CD14-positive monocyte (primary cell): ENCODE measurements around the gene ARSK. TPM values are rescaled to one million over a fixed set of nuclear protein-coding genes. Genes with fewer than 3 reads are reported as not detected.
"Not testable (repeated sequence)": the region's sequence is repeated elsewhere in the genome, so short reads cannot be mapped to it uniquely, and the experiment has no call there.

Experiments used
- DNase-seq, 3 donors: peaks; one replicate each; pipeline ENCODE4 v3.0.0-alpha.2; 2011 to 2022
- H2AFZ ChIP-seq: 2 replicates; pipeline ENCODE4 v1.6.0; 2012; ENCODE audit warnings: mild to moderate bottlenecking, low read depth, low read length, inconsistent platforms; ENCODE audit not compliant: insufficient read depth, poor library complexity, severe bottlenecking
- H3K27ac ChIP-seq, 2 donors: 1 replicate in 1 of 2; 2 replicates in 1 of 2; pipeline ENCODE4 v1.5.1; 2012 to 2013; ENCODE audit warnings: low read length in 2 of 2, control low read depth in 1 of 2, inconsistent platforms in 1 of 2, low read depth in 1 of 2, mild to moderate bottlenecking in 1 of 2
- H3K27me3 ChIP-seq, 2 donors: one replicate each; pipeline versions ENCODE4 v1.6.0 to v1.6.1; 2011 to 2013; ENCODE audit warnings: low read length in 2 of 2; ENCODE audit not compliant: control insufficient read depth in 2 of 2, insufficient read depth in 2 of 2
- H3K36me3 ChIP-seq, 2 donors: replicated peaks in 1 of 2; 1 replicate in 1 of 2; 2 replicates in 1 of 2; pipeline versions ENCODE4 v1.5.1 to v1.6.1; 2012 to 2013; ENCODE audit warnings: low read length in 2 of 2, control low read depth in 1 of 2, inconsistent platforms in 1 of 2, mild to moderate bottlenecking in 1 of 2; ENCODE audit not compliant: insufficient read depth in 2 of 2, control insufficient read depth in 1 of 2
- H3K4me1 ChIP-seq, 2 donors: 1 replicate in 1 of 2; 2 replicates in 1 of 2; pipeline versions ENCODE4 v1.5.1 to v1.6.1; 2012 to 2013; ENCODE audit warnings: low read length in 2 of 2, control low read depth in 1 of 2, inconsistent platforms in 1 of 2, mild to moderate bottlenecking in 1 of 2, moderate library complexity in 1 of 2; ENCODE audit not compliant: insufficient read depth in 2 of 2, control insufficient read depth in 1 of 2
- H3K4me2 ChIP-seq: replicated peaks from 2 replicates; pipeline ENCODE3; 2012; ENCODE audit warnings: low read length, moderate library complexity, mild to moderate bottlenecking; ENCODE audit not compliant: poor library complexity, severe bottlenecking; ENCODE audit errors: extremely low read depth
- H3K4me3 ChIP-seq, 3 experiments: fragments of 200-600 bp in 1 of 3; sonication (generic) in 1 of 3; replicated peaks in 1 of 3; 1 replicate in 2 of 3; 2 replicates in 1 of 3; pipeline ENCODE4 v1.5.1; 2011 to 2013; ENCODE audit warnings: low read length in 3 of 3, mild to moderate bottlenecking in 3 of 3, control low read depth in 2 of 3, low read depth in 2 of 3, inconsistent platforms in 1 of 3, moderate library complexity in 1 of 3
- H3K79me2 ChIP-seq: 2 replicates; pipeline ENCODE4 v1.6.0; 2012; ENCODE audit warnings: mild to moderate bottlenecking, control low read depth, inconsistent platforms, low read length, moderate library complexity; ENCODE audit not compliant: insufficient read depth
- H3K9ac ChIP-seq: 2 replicates; pipeline ENCODE4 v1.6.0; 2017; ENCODE audit warnings: low read length, mild to moderate bottlenecking; ENCODE audit not compliant: insufficient read depth, poor library complexity, severe bottlenecking
- H3K9me3 ChIP-seq, 2 donors: replicated peaks in 1 of 2; 1 replicate in 1 of 2; 2 replicates in 1 of 2; pipeline versions ENCODE4 v1.5.1 to v1.6.1; 2012 to 2013; ENCODE audit warnings: low read length in 2 of 2, control low read depth in 1 of 2; ENCODE audit not compliant: control insufficient read depth in 1 of 2, insufficient read depth in 1 of 2
- H4K20me1 ChIP-seq: 2 replicates; pipeline ENCODE4 v1.6.0; 2012; ENCODE audit warnings: mild to moderate bottlenecking, low read length, control low read depth, moderate library complexity; ENCODE audit not compliant: insufficient read depth
- H3K27ac Mint-ChIP-seq, 7 donors: one replicate each; pipeline ENCODE4 v1.8.0; 2020; ENCODE audit warnings: mild to moderate bottlenecking in 7 of 7, mixed read lengths in 7 of 7, moderate library complexity in 6 of 7, inconsistent platforms in 2 of 7
- H3K27me3 Mint-ChIP-seq, 3 donors: one replicate each; pipeline ENCODE4 v1.8.0; 2021 to 2022; ENCODE audit warnings: low read depth in 3 of 3, mild to moderate bottlenecking in 3 of 3, mixed read lengths in 3 of 3, moderate library complexity in 3 of 3, inconsistent platforms in 1 of 3
- H3K36me3 Mint-ChIP-seq, 2 donors: one replicate each; pipeline ENCODE4 v1.8.0; 2020; ENCODE audit warnings: mixed read lengths in 2 of 2, inconsistent platforms in 1 of 2, mild to moderate bottlenecking in 1 of 2
- H3K4me1 Mint-ChIP-seq: one replicate; pipeline ENCODE4 v1.8.0; 2020; ENCODE audit warnings: mild to moderate bottlenecking, mixed read lengths
- H3K4me3 Mint-ChIP-seq, 2 donors: one replicate each; pipeline ENCODE4 v1.8.0; 2020; ENCODE audit warnings: mild to moderate bottlenecking in 2 of 2, mixed read lengths in 2 of 2, moderate library complexity in 1 of 2
- H3K9me3 Mint-ChIP-seq, 7 donors: one replicate each; pipeline ENCODE4 v1.8.0; 2020 to 2022; ENCODE audit warnings: mixed read lengths in 7 of 7, mild to moderate bottlenecking in 6 of 7, moderate library complexity in 6 of 7, inconsistent platforms in 2 of 7
- WGBS: methylation state at CpG from one replicate; pipeline ENCODE4 v1.1.5; 2013; ENCODE audit warnings: missing lambda C conversion rate; ENCODE audit not compliant: insufficient coverage; 5-methylcytosine and 5-hydroxymethylcytosine counted together
- intact Hi-C, 2 donors: fragments of 100-400 bp; cut with micrococcal nuclease; formaldehyde crosslinking; loops; one replicate each; pipeline versions ENCODE4 v1.15.0 to v1.15.1; 2023
- polyA plus RNA-seq, 3 donors: library from polyadenylated mRNA; depleted of rRNA in 1 of 3; unstranded in 2 of 3; stranded (reverse) in 1 of 3; fragments of 300-500 nt in 2 of 3; fragments of >200 nt in 1 of 3; fragmentation: Illumina TruSeq in 2 of 3; gene quantifications; 1 replicate in 2 of 3; 2 replicates in 1 of 3; pipeline ENCODE4 v1.2.3, GENCODE V29; 2012 to 2021
- TF ChIP-seq, protein P1 (sequence below): fragments of 200-600 bp; IDR thresholded peaks from one replicate; pipeline ENCODE4 v1.8.0; 2022; ENCODE audit warnings: antibody characterized with exemption, mild to moderate bottlenecking

Gene ARSK
- polyA plus RNA-seq, 3 donors = 0.67 to 1.3 (median 1.3) TPM

GRCh38 chr5:95631255-95631958, 76.5 kb downstream of the ARSK start:
- peaks cover 0 to 3% of the 10 kb centered on the region in 2 donors for H3K9me3 ChIP-seq
- peak overlapping the region; percentile 38 for H2AFZ ChIP-seq
- Mint-ChIP-seq H3K27ac (no peak overlapping the region), H3K4me3 (no peak overlapping the region), H3K9me3 (peaks cover 0 to 9% (median 5%) of the 10 kb centered on the region in 7 donors), H3K27me3 (peaks cover 2 to 4% (median 2%) of the 10 kb centered on the region in 3 donors), H3K4me1 (peaks cover 14% of the 10 kb centered on the region), H3K36me3 (no peaks in the 10 kb centered on the region)
- H3K9ac ChIP-seq = no peak overlapping the region
- peak in 1 of 3 donors; percentile 56 for DNase-seq
- no peak overlapping the region for H3K27ac ChIP-seq
- peaks cover 0 to 7% of the 10 kb centered on the region in 2 donors for H3K4me1 ChIP-seq
- H3K79me2 ChIP-seq = no peaks in the 10 kb centered on the region
- TF ChIP-seq, protein P1, sequence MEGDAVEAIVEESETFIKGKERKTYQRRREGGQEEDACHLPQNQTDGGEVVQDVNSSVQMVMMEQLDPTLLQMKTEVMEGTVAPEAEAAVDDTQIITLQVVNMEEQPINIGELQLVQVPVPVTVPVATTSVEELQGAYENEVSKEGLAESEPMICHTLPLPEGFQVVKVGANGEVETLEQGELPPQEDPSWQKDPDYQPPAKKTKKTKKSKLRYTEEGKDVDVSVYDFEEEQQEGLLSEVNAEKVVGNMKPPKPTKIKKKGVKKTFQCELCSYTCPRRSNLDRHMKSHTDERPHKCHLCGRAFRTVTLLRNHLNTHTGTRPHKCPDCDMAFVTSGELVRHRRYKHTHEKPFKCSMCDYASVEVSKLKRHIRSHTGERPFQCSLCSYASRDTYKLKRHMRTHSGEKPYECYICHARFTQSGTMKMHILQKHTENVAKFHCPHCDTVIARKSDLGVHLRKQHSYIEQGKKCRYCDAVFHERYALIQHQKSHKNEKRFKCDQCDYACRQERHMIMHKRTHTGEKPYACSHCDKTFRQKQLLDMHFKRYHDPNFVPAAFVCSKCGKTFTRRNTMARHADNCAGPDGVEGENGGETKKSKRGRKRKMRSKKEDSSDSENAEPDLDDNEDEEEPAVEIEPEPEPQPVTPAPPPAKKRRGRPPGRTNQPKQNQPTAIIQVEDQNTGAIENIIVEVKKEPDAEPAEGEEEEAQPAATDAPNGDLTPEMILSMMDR = no peak
- H3K4me2 ChIP-seq = no peak overlapping the region
- intact Hi-C loops = no loop called here
- no CpG with 5 or more reads among the region's 2 CpGs for WGBS
- H3K27me3 ChIP-seq = no peaks in the 10 kb centered on the region
- no peak overlapping the region for H3K4me3 ChIP-seq
- no peaks in the 10 kb centered on the region for H3K36me3 ChIP-seq
- H4K20me1 ChIP-seq = no peaks in the 10 kb centered on the region

GRCh38 chr5:95631991-95632675, 77.2 kb downstream of the ARSK start:
- Histone ChIP-seq H3K9ac (no peak overlapping the region), H2AFZ (peak overlapping the region; percentile 38), H3K27me3 (no peaks in the 10 kb centered on the region), H3K4me1 (peaks cover 0 to 7% of the 10 kb centered on the region in 2 donors), H3K27ac (no peak overlapping the region), H3K9me3 (peaks cover 0 to 3% of the 10 kb centered on the region in 2 donors), H3K79me2 (no peaks in the 10 kb centered on the region), H3K4me2 (no peak overlapping the region), H3K4me3 (no peak overlapping the region), H3K36me3 (no peaks in the 10 kb centered on the region), H4K20me1 (no peaks in the 10 kb centered on the region)
- Mint-ChIP-seq H3K27me3 (peaks cover 2 to 9% (median 2%) of the 10 kb centered on the region in 3 donors), H3K27ac (peak overlapping the region in 4 of 7 donors; percentile 50 to 85 (median 75)), H3K36me3 (no peaks in the 10 kb centered on the region), H3K9me3 (peaks cover 0 to 9% (median 5%) of the 10 kb centered on the region in 7 donors), H3K4me3 (no peak overlapping the region), H3K4me1 (peaks cover 14% of the 10 kb centered on the region)
- intact Hi-C loops = no loop called here
- 0% methylated on average over 1 of the region's 4 CpGs for WGBS
- DNase-seq = peak; percentile 54 to 79 (median 55)
- TF ChIP-seq, protein P1 = no peak

GRCh38 chr5:95632942-95633341, 78.0 kb downstream of the ARSK start:
- H3K27me3 ChIP-seq, DNase-seq, H3K27ac ChIP-seq, H3K9me3 Mint-ChIP-seq, H3K27me3 Mint-ChIP-seq, H2AFZ ChIP-seq, H3K36me3 Mint-ChIP-seq, H4K20me1 ChIP-seq, H3K4me3 ChIP-seq, H3K4me2 ChIP-seq, H3K9ac ChIP-seq, H3K9me3 ChIP-seq, H3K36me3 ChIP-seq, intact Hi-C loops, H3K4me3 Mint-ChIP-seq, H3K27ac Mint-ChIP-seq, H3K79me2 ChIP-seq, H3K4me1 ChIP-seq: not testable (repeated sequence)
- no CpG with 5 or more reads among the region's 2 CpGs for WGBS
- peaks cover 14% of the 10 kb centered on the region for H3K4me1 Mint-ChIP-seq
